Astrocyte (in vitro differentiated cells and primary cell): Measurements from ENCODE around the gene RPN2. TPM values are rescaled to one million over a fixed set of nuclear protein-coding genes. Genes with fewer than 3 reads are reported as not detected.

Experiments
- DNase-seq: peaks from one replicate; pipeline ENCODE4 v3.0.0-alpha.2; 2010; ENCODE audit warnings: low read depth
- FAIRE-seq: peaks from 2 replicates; lab custom pipeline; 2011; peaks lifted over from hg19 to GRCh38; lab: Jason Lieb, UNC
- H2AFZ ChIP-seq: 2 replicates; pipeline ENCODE4 v1.6.0; 2012; ENCODE audit warnings: low read depth, low read length, inconsistent platforms
- H3K27ac ChIP-seq: 2 replicates; pipeline ENCODE4 v1.5.1; 2011; ENCODE audit warnings: low read depth, low read length, inconsistent platforms
- H3K27me3 ChIP-seq: 2 replicates; pipeline ENCODE4 v1.6.0; 2011; ENCODE audit warnings: low read length, inconsistent platforms; ENCODE audit not compliant: insufficient read depth
- H3K36me3 ChIP-seq: 2 replicates; pipeline ENCODE4 v1.5.1; 2011; ENCODE audit warnings: low read length, inconsistent platforms; ENCODE audit not compliant: insufficient read depth
- H3K4me1 ChIP-seq: 2 replicates; pipeline ENCODE4 v1.5.1; 2011; ENCODE audit warnings: low read length, inconsistent platforms; ENCODE audit not compliant: insufficient read depth
- H3K4me2 ChIP-seq: 2 replicates; pipeline ENCODE4 v1.6.0; 2012; ENCODE audit warnings: low read length, inconsistent platforms
- H3K4me3 ChIP-seq: 2 replicates; pipeline ENCODE4 v1.5.1; 2011; ENCODE audit warnings: low read depth, mild to moderate bottlenecking, low read length, inconsistent platforms; ENCODE audit not compliant: insufficient read depth
- H3K79me2 ChIP-seq: 2 replicates; pipeline ENCODE4 v1.6.0; 2012; ENCODE audit warnings: mild to moderate bottlenecking, low read length, inconsistent platforms; ENCODE audit not compliant: insufficient read depth
- H3K9ac ChIP-seq: 2 replicates; pipeline ENCODE4 v1.6.0; 2012; ENCODE audit warnings: mild to moderate bottlenecking, low read length, inconsistent platforms
- H3K9me3 ChIP-seq: 2 replicates; pipeline ENCODE4 v1.5.1; 2012; ENCODE audit warnings: low read depth, mild to moderate bottlenecking, low read length, inconsistent platforms; ENCODE audit not compliant: insufficient read depth
- H4K20me1 ChIP-seq: 2 replicates; pipeline ENCODE4 v1.6.0; 2012; ENCODE audit warnings: low read length, inconsistent platforms; ENCODE audit not compliant: insufficient read depth
- H3K27ac Mint-ChIP-seq: one replicate; pipeline ENCODE4 v1.8.0; 2021; ENCODE audit warnings: mild to moderate bottlenecking, mixed read lengths; ENCODE audit not compliant: unreplicated experiment
- H3K27me3 Mint-ChIP-seq: one replicate; pipeline ENCODE4 v1.8.0; 2021; ENCODE audit warnings: low read depth, mixed read lengths; ENCODE audit not compliant: unreplicated experiment
- H3K36me3 Mint-ChIP-seq: one replicate; pipeline ENCODE4 v1.8.0; 2021; ENCODE audit warnings: low read depth, mixed read lengths; ENCODE audit not compliant: unreplicated experiment
- H3K4me1 Mint-ChIP-seq: one replicate; pipeline ENCODE4 v1.8.0; 2021; ENCODE audit warnings: low read depth, mixed read lengths; ENCODE audit not compliant: unreplicated experiment
- H3K4me3 Mint-ChIP-seq: one replicate; pipeline ENCODE4 v1.8.0; 2021; ENCODE audit warnings: mild to moderate bottlenecking, moderate library complexity, mixed read lengths; ENCODE audit not compliant: unreplicated experiment
- H3K9me3 Mint-ChIP-seq: one replicate; pipeline ENCODE4 v1.8.0; 2021; ENCODE audit warnings: mild to moderate bottlenecking, mixed read lengths; ENCODE audit not compliant: unreplicated experiment
- EZH2 ChIP-seq: IDR thresholded peaks from 2 replicates; pipeline ENCODE4 v1.6.1; 2012; ENCODE audit warnings: mild to moderate bottlenecking, low read length, inconsistent platforms; ENCODE audit not compliant: insufficient read depth
- total RNA-seq: library from RNA; stranded (reverse); gene quantifications from 2 replicates; pipeline ENCODE4 v1.2.1, GENCODE V29; 2021
- TF ChIP-seq, protein P1 (sequence below): IDR thresholded peaks from 2 replicates; pipeline ENCODE4 v1.5.1; 2011; ENCODE audit warnings: low read depth, mild to moderate bottlenecking, inconsistent platforms, low read length, moderate library complexity; ENCODE audit not compliant: insufficient read depth

RPN2 gene
- total RNA-seq, 1 donor from 2014 or later, result 259 TPM

DNA sequence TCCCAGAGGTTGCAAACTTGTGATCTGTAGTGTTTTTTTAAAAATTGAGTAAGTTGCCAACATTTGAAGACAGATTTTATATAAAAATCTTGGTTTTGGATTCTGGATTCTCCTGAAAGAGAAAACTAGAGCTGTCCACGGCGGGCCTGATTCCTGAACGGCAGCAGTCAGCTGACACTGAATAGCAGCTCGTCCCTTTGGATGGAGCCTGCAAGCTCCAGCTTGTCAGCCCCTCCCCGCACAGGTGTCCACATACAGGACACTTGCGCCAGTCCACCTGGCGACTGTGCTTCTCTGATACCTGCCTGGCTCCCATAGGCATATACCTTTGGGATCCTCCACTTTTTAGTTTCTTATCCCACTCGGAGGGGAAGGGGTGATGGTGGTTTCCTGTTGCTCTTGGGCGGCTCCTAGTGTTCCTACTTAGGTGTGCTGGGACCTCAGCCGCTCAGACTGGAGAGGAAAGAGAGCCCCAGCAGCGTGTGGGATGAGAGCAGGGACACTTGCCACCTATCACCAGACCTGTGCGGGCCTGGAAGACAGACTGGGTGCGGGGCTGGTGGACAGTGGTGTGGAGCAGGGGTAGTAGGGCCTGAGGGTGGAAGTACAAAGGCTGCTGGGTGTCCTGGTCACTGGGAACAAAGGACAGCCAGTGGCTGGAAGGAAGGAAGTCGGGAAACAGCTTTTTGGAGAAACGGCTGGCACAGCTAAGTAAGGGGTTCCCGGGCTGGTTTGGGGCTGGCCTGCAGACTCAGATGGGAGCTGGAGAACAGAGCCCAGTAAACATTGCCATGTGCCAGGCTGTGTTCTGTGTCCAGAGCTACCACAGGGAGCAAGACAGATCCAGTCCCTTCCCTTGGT lies 64.2 kb downstream of the RPN2 start:
- no peak overlapping the region for H3K27ac ChIP-seq

DNA sequence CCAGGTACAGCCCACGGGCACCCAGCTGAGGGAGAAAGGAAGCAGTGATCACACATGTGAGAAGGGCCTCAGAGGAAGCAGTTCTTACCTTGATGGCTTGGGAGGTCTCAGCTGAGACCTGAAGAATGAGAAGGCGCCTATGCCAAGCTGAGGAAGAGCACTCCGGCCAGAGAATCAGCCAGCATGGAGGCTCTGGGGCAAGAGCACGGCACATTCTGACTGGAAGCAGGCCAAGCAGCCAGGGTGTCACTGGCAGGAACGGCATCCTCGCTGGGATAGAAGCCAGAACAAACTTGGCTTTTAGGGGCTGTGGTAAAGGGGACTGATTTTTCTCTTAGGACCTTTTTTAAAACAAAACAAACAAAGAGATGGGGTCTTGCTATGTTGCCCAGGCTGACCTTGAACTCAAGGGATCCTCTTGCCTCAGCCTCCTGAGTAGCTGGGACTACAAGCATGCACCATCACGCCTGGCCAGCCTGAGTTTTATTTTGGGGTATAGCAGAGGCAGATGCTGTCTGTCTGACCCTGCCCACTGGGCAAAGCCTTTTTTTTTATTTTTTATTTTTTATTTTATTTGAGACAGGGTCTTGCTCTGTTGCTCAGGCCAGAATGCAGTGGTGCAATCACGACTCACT lies 64.9 kb downstream of the RPN2 start:
- Histone ChIP-seq H3K4me1 (no peaks in the 10 kb centered on the region), H3K4me3 (no peak overlapping the region), H3K27me3 (no peaks in the 10 kb centered on the region), H2AFZ (no peak overlapping the region), H4K20me1 (peaks cover 28% of the 10 kb centered on the region), H3K27ac (no peak overlapping the region), H3K79me2 (no peaks in the 10 kb centered on the region), H3K36me3 (peaks cover 34% of the 10 kb centered on the region), H3K9me3 (no peaks in the 10 kb centered on the region), H3K9ac (no peak overlapping the region), H3K4me2 (no peak overlapping the region)
- H3K9me3 Mint-ChIP-seq, result no peaks in the 10 kb centered on the region
- H3K36me3 Mint-ChIP-seq, result peaks cover 2% of the 10 kb centered on the region
- TF ChIP-seq, protein P1, sequence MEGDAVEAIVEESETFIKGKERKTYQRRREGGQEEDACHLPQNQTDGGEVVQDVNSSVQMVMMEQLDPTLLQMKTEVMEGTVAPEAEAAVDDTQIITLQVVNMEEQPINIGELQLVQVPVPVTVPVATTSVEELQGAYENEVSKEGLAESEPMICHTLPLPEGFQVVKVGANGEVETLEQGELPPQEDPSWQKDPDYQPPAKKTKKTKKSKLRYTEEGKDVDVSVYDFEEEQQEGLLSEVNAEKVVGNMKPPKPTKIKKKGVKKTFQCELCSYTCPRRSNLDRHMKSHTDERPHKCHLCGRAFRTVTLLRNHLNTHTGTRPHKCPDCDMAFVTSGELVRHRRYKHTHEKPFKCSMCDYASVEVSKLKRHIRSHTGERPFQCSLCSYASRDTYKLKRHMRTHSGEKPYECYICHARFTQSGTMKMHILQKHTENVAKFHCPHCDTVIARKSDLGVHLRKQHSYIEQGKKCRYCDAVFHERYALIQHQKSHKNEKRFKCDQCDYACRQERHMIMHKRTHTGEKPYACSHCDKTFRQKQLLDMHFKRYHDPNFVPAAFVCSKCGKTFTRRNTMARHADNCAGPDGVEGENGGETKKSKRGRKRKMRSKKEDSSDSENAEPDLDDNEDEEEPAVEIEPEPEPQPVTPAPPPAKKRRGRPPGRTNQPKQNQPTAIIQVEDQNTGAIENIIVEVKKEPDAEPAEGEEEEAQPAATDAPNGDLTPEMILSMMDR, result no peak
- TF ChIP-seq EZH2, result no peak
- no peak overlapping the region for H3K27ac Mint-ChIP-seq
- FAIRE-seq (no peak), DNase-seq (no peak)
- no peaks in the 10 kb centered on the region for H3K27me3 Mint-ChIP-seq
- no peaks in the 10 kb centered on the region for H3K4me1 Mint-ChIP-seq
- H3K4me3 Mint-ChIP-seq, result no peak overlapping the region

More for the DNA sequence above, 64.2 kb downstream of the RPN2 start:
- Mint-ChIP-seq H3K4me1 (no peaks in the 10 kb centered on the region), H3K9me3 (no peaks in the 10 kb centered on the region), H3K4me3 (no peak overlapping the region), H3K27me3 (no peaks in the 10 kb centered on the region), H3K36me3 (peaks cover 2% of the 10 kb centered on the region), H3K27ac (no peak overlapping the region)
- FAIRE-seq (no peak), DNase-seq (no peak)
- Histone ChIP-seq H3K4me3 (no peak overlapping the region), H3K4me2 (no peak overlapping the region), H3K9ac (no peak overlapping the region), H3K79me2 (no peaks in the 10 kb centered on the region), H4K20me1 (peaks cover 35% of the 10 kb centered on the region), H2AFZ (no peak overlapping the region), H3K9me3 (no peaks in the 10 kb centered on the region), H3K27me3 (no peaks in the 10 kb centered on the region), H3K36me3 (peaks cover 37% of the 10 kb centered on the region), H3K4me1 (no peaks in the 10 kb centered on the region)
- TF ChIP-seq EZH2, result no peak
- TF ChIP-seq, protein P1, result no peak
